Measurements from ENCODE around the gene TRAPPC4.

Gene TRAPPC4

GRCh38 chr11:119021631-119022030 lies 3.1 kb downstream of the TRAPPC4 start:
- TF ChIP-seq MYC (IDR thresholded peaks at IDR 0.05; ENCODE audit: low read depth, low read length) (no peak), POLR2A (IDR thresholded peaks at IDR 0.05; ENCODE audit: extremely low read depth, insufficient read length) (no peak), MAX (IDR thresholded peaks at IDR 0.05; ENCODE audit: low read depth, low read length) (no peak)
- TF ChIP-seq, protein P1, sequence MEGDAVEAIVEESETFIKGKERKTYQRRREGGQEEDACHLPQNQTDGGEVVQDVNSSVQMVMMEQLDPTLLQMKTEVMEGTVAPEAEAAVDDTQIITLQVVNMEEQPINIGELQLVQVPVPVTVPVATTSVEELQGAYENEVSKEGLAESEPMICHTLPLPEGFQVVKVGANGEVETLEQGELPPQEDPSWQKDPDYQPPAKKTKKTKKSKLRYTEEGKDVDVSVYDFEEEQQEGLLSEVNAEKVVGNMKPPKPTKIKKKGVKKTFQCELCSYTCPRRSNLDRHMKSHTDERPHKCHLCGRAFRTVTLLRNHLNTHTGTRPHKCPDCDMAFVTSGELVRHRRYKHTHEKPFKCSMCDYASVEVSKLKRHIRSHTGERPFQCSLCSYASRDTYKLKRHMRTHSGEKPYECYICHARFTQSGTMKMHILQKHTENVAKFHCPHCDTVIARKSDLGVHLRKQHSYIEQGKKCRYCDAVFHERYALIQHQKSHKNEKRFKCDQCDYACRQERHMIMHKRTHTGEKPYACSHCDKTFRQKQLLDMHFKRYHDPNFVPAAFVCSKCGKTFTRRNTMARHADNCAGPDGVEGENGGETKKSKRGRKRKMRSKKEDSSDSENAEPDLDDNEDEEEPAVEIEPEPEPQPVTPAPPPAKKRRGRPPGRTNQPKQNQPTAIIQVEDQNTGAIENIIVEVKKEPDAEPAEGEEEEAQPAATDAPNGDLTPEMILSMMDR (IDR thresholded peaks at IDR 0.05; ENCODE audit: low read depth, low read length): no peak
- no peak for DNase-seq (ENCODE audit: low read depth)
- no peak overlapping the region for H3K4me3 ChIP-seq (ENCODE audit: low read depth, low read length)

DNA sequence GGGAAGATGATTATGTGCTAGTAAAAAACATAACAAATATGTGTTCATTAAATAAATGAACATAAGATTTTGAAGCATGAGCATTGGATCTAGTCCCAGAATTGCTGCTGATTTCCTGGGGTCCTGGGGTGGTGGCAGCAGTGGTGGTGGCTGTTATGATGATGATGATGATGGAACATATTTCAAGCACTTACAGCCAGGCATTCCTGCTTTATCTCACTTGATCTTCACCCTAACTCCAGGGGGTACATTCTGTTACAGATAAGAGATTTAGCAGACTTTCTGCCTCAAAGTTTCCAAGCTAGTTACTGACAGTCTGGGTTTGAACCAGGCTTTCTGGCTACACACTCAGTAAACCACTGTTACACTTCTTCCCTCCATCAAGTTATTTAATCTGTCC lies 5.2 kb downstream of the TRAPPC4 start:
- H3K4me3 ChIP-seq (ENCODE audit: low read depth, low read length): no peak overlapping the region
- TF ChIP-seq POLR2A (IDR thresholded peaks at IDR 0.05; ENCODE audit: extremely low read depth, insufficient read length) (no peak), MAX (IDR thresholded peaks at IDR 0.05; ENCODE audit: low read depth, low read length) (no peak), MYC (IDR thresholded peaks at IDR 0.05; ENCODE audit: low read depth, low read length) (no peak)
- TF ChIP-seq, protein P1 (IDR thresholded peaks at IDR 0.05; ENCODE audit: low read depth, low read length): no peak
- no peak for DNase-seq (ENCODE audit: low read depth)

GRCh38 chr11:119024430-119025098 lies 6.0 kb downstream of the TRAPPC4 start:
- TF ChIP-seq, protein P1 (IDR thresholded peaks at IDR 0.05; ENCODE audit: low read depth, low read length): no peak
- no peak for TF ChIP-seq MYC (IDR thresholded peaks at IDR 0.05; ENCODE audit: low read depth, low read length)
- TF ChIP-seq POLR2A (IDR thresholded peaks at IDR 0.05; ENCODE audit: extremely low read depth, insufficient read length): no peak
- no peak for TF ChIP-seq MAX (IDR thresholded peaks at IDR 0.05; ENCODE audit: low read depth, low read length)
- no peak for DNase-seq (ENCODE audit: low read depth)
- no peak overlapping the region for H3K4me3 ChIP-seq (ENCODE audit: low read depth, low read length)

DNA sequence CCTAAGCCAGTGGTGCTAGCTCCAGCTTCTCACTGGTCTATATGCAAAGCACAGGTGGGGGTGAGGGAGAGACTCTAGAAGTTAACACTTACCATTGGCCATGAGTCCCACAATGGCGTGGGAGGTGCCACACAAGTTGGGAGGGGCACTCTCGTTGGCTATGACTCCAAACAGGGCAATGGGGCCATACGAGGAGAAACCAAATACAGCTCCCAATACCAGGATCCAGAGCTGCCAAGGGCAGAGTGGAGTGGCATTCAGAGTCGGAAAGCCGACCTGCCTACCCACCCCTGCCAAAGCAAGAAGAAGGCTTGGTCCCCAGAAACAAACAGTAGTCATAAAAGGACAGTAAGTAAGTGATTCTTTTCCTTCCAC lies 6.5 kb downstream of the TRAPPC4 start:
- H3K4me3 ChIP-seq (ENCODE audit: low read depth, low read length): no peak overlapping the region
- DNase-seq (ENCODE audit: low read depth): no peak
- TF ChIP-seq MAX (IDR thresholded peaks at IDR 0.05; ENCODE audit: low read depth, low read length): no peak
- TF ChIP-seq, protein P1 (IDR thresholded peaks at IDR 0.05; ENCODE audit: low read depth, low read length): no peak
- no peak for TF ChIP-seq POLR2A (IDR thresholded peaks at IDR 0.05; ENCODE audit: extremely low read depth, insufficient read length)
- TF ChIP-seq MYC (IDR thresholded peaks at IDR 0.05; ENCODE audit: low read depth, low read length): no peak

GRCh38 chr11:119025541-119025940 lies 7.0 kb downstream of the TRAPPC4 start:
- H3K4me3 ChIP-seq (ENCODE audit: low read depth, low read length): no peak overlapping the region
- TF ChIP-seq, protein P1 (IDR thresholded peaks at IDR 0.05; ENCODE audit: low read depth, low read length): no peak
- TF ChIP-seq POLR2A (IDR thresholded peaks at IDR 0.05; ENCODE audit: extremely low read depth, insufficient read length) (no peak), MYC (IDR thresholded peaks at IDR 0.05; ENCODE audit: low read depth, low read length) (no peak), MAX (IDR thresholded peaks at IDR 0.05; ENCODE audit: low read depth, low read length) (no peak)
- no peak for DNase-seq (ENCODE audit: low read depth)
